GM18505 (cell line): ENCODE measurements around the gene NXPH1.

ENCODE experiments used
- ATAC-seq: cut with Tn5 transposase; IDR thresholded peaks from one replicate; pipeline ENCODE4 v1.9.1; 2021; ENCODE audit not compliant: unreplicated experiment
- POLR2A ChIP-seq: IDR thresholded peaks from 4 replicates; pipeline ENCODE4 v1.6.1; 2011; ENCODE audit warnings: borderline replicate concordance; ENCODE audit not compliant: insufficient read depth, insufficient read length; ENCODE audit errors: extremely low read depth

NXPH1 gene

DNA sequence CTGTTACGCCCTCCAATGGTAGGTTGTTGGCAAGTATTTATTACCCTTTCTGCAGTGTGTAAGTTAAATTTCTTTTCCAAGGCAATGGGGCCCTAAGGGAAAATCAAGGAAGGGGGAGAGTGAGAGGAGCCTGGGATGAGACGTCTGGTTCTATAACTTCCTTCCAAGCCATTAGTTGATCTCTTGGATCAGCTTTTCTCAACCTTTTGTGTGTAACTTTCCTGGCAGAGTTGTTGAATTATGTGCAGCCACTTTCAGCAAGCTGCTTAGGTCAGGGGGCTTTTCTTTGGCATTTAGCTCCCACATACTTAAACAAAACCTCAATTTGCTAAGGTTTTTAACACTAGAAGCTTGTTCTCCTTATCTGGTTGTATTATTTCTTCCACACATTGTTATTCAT, 127.1 kb downstream of the NXPH1 start:
- TF ChIP-seq POLR2A: no peak
- no peak for ATAC-seq

DNA sequence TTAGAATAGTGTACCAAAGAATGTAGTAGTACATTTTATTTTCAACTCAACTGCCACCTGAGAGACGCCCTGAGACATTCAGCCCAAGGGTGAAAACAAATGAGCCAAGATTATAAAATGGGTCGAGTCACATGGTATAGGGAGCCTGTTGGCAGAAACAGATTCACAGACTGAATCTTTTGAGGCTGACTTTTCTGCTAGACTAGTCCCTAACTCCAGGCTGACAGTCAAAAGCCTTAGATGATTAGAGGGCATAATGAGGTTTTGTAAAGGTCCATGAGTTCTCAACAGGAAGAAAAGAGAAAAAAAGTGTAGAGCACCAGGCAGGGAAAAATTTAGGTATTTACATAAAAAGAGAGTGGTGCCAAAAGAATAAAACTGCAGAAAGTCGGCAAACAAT, 128.0 kb downstream of the NXPH1 start:
- no peak for ATAC-seq
- TF ChIP-seq POLR2A: no peak

DNA sequence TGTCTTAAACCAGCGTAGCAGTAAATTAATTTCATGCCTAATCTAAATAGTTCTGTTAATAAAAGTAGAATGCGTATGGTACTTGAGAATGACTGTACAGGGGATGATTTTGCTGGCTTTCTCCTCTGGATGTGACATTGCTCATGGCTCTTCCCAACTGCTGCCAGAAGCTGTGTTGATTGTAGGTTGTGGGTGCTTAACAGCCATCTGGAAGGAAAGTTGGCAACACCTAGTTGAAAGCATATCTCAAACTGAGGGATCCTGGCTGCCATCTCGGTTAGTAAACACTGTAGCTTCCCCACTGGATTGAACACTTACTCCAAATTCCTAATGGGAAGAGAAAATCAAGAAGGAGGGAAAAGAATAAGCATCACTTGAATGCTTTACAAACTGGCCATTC, 130.9 kb downstream of the NXPH1 start:
- no peak for ATAC-seq
- TF ChIP-seq POLR2A: no peak

DNA sequence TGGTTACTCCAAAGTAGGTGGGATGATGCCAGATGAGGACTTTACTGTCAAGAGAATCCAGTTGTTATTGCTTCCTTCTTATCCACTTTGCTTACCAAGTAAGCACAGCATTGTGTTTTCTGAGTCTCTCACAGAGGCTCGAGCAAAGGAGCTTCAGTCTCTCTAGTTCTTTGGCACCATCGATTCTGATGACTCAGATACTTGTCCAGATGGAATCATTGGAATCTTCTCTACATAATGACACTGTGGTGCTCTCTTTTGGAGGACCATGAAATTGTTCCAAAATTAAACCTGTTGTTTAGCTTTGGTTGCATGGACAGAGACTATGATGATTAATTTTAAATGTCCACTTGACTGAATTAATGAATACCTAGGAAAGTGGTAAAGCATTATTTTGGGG, 132.6 kb downstream of the NXPH1 start:
- no peak for TF ChIP-seq POLR2A
- no peak for ATAC-seq

DNA sequence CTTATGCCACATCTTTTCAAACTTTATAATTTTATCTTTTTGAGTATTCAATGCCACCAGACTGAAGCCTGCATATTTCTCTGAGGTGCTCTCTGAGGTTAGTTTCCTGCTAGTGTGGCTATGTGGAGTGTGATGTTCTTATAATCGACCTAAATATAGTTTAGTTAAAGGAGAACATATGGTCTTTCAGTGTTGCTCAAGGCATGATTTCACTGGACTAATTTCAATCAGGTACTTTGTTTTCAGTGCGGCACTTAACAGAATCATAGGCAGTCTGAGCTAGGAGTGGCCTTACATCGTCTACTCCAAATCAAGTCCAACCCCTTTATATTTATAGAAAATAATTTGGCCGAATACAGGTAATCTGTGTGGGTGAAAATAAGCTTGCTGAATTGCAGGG, 134.2 kb downstream of the NXPH1 start:
- no peak for TF ChIP-seq POLR2A
- ATAC-seq: no peak

DNA sequence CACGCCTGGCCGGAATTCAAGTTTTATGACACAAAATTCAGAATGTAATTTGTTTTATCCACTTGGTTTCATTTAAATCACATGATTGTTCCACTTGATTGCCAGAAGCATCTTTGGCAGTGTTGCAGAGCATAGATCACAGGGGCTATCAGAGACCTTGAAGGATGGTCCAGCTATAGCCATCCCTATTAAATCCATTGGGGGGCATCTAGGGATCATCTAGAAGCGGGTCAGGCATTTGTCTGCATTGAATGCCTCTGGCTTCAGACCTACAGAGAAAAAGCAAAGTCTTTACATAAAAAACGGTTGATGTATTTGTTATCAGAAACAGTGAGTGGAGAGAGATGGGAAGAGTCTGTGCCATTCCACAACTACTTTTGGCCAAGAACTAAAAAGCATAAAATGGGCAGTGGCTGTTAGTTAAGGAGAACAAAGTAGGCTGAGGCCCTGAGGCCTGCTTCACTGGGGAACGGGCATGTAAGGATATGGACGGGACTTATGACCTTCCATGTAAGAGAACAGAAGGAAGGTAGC, 146.3 kb downstream of the NXPH1 start:
- no peak for ATAC-seq
- no peak for TF ChIP-seq POLR2A

DNA sequence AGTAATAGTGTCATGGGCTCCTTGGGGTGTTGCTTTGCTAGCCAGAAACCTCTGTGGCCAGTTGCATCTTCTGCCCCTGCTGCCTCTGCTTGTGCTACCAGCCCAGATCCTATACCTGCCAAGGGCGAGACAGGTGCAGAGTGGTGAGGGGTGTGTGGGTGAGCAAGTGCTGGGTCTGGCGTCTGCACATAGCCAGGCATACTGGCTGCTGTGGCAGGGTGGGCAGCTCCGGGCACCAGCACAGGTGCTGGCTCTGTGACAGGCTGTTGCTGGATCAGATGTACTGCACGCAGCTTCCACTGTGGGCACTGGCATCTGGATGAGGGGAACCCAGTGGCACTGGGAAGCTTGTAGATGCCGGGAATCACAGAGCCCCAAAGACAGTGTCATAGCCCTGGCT, 148.4 kb downstream of the NXPH1 start:
- ATAC-seq: no peak
- TF ChIP-seq POLR2A: no peak

DNA sequence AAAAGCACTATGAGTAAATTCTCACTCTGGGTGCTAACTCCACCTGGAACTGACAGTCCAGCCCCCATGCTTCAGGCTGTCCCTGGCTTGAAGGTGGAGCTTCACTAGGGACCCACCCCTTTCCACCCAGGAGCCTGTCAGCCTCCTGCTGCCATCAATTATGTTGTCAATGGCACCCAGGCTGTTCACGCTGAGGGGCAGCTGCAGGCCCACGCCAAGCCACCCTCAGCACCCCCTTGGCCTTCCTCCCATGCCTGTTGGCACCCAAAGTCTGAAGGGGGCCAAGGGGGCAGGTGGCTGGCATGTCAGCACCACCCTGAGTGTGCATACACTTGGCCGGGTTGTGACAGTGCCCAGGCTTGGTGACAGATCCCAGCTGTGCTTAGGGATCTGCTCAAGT, 149.3 kb downstream of the NXPH1 start:
- TF ChIP-seq POLR2A: no peak
- no peak for ATAC-seq

DNA sequence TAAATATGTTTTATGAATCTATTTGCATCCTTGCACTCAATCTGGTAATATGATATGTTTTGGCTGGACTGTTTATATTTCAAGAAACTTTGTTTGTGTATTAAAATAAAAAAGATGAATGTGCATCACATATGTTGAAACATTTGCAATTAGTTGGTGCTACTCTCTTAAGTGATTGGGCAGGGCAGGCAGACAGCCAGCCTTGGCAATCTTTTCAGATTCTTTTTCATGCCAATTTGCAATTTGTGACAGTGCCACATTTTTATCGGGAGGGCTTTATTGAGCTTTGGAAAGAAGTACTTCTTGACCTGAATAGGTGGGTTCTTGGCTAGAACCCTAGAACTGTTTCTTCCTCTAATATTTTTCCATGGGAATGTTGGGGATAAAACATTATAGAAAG, 152.2 kb downstream of the NXPH1 start:
- no peak for TF ChIP-seq POLR2A
- ATAC-seq: no peak

DNA sequence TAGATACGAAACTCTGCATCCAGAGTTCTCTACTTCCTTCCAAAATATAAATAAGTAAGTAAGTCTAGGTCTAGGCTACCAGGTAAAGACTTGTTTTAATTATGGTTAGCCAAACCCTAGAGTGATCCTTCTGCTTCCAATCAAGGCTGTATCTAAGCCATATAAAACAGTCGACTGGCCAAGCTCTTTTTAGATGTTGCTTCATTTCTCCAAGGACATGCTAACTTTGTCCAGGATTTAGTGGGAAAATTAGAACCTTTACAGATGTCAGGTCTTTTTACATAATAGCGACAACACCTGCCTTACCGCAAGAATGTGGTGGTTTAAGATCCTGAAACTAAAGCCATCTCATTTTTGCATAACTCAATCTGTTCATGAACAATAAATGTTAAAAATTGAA, 156.8 kb downstream of the NXPH1 start:
- ATAC-seq: no peak

DNA sequence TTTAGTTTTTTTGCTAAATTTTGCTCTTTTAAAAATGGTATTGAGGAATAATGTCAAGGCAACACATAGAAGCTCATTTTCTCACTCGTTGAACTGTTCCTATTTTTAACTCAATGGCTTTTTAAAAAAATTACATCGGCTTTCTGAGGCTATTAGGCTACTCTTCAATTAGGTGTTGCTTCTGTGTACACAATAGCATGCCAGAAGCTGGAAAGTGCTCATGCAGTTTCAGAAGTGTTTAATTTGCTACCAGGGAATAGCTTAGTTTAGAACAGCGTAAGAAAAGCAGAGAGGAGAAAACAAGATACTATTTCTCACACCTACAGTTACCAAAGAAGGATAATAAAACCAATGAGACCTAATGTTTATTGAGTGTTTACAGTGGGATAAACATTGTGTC, 157.4 kb downstream of the NXPH1 start:
- no peak for ATAC-seq
- TF ChIP-seq POLR2A: no peak

More for the DNA sequence above, 156.8 kb downstream of the NXPH1 start:
- TF ChIP-seq POLR2A: no peak

DNA sequence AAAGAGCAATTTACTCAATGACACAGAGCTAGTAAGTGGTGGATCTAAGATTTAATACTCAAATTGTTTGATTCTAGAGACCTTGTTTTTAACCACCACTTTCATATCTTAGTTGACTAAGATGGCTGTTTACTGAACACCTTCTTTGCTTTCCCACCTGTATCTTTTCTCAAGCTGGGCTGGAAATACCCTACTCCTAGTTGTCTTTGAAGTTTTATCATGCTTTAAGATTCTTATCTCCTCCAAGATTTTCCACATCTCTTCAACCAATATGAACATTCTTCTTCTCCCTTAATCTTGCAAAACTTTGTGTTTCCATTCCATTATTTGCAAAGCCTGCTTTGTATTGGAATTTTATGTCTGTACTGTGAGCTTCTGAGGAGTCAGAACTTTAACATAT, 157.9 kb downstream of the NXPH1 start:
- ATAC-seq: no peak
- TF ChIP-seq POLR2A: no peak

DNA sequence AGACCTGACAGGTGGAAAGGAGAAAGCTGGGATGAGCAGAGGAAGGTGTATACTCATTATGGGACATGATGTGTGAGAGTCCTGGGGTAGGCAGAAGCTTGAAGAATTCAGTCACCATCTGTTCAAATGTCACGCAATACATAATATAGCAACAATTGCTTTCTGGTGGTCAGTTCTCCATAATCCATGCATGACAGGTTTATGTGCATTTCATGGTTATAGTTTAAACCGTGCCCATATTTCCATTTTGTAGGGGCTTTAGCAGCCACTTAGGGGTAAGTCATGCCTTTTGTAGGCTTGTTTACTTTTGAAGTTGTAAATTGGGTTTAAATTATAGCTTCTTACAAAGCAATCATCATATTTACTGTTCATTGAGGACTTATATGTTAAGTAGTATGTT, 158.8 kb downstream of the NXPH1 start:
- ATAC-seq: no peak
- TF ChIP-seq POLR2A: no peak

DNA sequence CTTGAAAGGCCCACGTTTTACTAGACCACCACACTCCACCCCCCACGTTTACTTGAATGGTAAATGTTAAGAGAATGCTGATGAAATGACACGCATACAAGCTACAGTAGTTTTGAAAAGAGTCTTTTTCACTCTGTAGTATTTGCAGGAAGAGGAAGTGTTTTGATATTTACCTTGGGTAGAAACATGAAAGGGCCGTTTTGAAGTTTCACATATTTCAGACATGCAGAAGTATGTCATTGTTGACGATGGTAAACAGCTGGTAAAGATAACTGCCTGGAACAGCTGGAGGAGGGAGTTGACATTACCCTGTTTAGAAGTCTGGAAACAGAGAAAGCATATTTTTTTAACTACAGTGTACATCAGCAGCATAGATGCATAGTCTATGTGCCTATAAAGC, 160.7 kb downstream of the NXPH1 start:
- no peak for ATAC-seq
- TF ChIP-seq POLR2A: no peak

DNA sequence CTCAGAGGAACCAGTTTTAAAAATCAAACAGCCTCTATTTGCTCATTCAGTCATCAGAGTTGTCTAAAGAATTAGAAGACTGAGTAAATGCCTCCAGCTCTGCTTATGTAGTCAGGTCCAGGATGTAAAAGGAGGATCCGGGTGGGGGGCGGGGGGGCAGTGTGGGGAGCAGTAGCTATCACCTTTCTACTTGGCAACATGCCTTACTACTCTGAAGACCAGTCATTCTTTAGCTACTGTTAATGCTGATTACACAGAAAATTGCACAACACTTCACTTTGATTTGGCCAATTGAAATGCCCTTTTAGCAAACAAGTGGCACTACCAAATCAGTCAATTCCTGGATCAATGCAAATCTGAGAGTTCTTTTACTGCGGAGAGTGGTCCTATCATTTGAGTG, 164.2 kb downstream of the NXPH1 start:
- TF ChIP-seq POLR2A: no peak
- ATAC-seq: no peak

DNA sequence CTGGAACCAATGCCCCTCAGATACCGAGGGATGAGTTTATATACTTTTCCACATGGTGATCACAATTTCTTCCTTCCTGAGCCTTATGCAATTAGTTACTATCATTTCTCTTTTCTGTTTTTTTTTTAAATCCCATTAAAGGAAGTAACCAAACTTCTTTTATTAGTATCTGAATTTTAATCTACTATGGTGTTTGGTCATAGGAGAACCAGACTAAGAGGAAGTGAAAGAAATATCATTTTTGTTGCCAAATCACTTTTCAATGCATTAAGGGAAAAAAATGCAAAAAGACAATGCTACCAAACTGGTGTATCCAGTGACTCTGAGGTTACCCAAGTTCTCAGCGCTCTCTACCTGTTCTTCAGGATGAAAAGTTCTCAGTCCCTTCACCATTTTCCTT, 167.7 kb downstream of the NXPH1 start:
- TF ChIP-seq POLR2A: no peak
- ATAC-seq: no peak

DNA sequence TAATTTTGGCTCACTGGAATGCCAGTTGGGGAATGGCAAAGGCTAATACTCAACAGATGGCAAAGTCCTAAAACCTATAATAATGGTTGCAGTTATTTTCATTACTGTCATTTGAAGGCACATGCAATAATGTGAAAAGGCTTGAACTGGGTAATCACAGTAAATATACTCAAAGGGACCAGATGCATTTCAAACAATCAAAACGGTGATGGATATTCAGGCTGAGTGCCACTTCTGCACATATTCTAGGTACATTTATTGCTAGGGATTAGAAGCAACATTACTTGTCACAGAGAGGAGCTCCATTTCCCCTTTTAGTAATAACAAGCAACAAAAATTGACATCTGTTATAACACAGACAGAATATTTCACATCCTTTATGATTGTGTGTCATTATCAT, 171.8 kb downstream of the NXPH1 start:
- no peak for ATAC-seq
- no peak for TF ChIP-seq POLR2A

DNA sequence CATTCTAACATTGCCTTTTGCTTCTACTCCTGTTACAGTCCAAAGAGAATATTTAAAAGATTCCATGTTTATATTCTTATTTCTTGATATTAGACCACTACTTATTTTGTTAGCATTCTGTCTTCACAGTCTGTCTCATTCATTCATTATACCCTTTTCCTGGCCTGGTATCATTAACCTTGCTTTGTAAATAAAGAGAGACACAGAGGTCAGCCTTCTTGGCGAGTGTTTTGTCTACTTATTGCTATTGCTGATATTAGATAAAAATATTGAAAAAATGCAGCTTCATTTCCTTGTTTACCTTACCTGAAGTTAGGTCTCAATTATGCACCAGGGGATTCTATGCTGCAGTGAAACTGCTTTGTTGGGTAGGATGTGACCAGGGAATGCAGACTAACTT, 179.2 kb downstream of the NXPH1 start:
- no peak for TF ChIP-seq POLR2A
- no peak for ATAC-seq
